ENCODE results near the gene CD247. TPM values are rescaled to one million over a fixed set of nuclear protein-coding genes. Genes with fewer than 3 reads are reported as not detected.

The CD247 gene
- total and polyA plus RNA-seq, 2 experiments from 2014 or later, result not detected

DNA sequence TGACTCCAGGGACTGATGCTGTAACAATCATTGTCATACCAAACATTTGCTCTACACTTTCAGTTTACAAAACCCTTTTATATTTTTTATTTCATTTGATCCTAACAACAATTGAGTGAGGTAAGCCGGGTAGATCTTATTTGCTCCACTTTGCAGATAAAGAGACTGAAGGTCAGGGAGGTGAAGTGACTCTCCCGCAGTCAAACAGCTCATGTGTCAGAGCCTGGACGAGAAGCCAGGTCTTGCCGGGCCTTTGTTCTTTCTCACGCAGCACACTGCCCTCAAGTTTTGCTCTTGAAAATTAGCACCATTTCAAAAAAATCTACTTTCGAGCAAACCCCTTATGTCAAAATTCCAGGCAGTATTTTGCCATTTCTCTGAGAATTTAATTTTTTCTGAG is 65.2 kb downstream of the CD247 start:
- in situ Hi-C loops (cut with MboI), result no loop called here
- no peak overlapping the region for H3K9ac ChIP-seq
- peaks cover 19% of the 10 kb centered on the region for H3K27me3 ChIP-seq (replicated peaks; ENCODE audit: insufficient read depth)
- no peak overlapping the region for H3K27ac ChIP-seq
- no peak overlapping the region for H3K4me2 ChIP-seq (ENCODE audit: unreplicated experiment)
- WGBS, 2 experiments (ENCODE audit: low coverage in 1 of 2, low lambda C conversion rate in 2 of 2, missing lambda C conversion rate in 2 of 2), result 48 to 59% methylated on average over 6 of the region's 6 CpGs
- no peaks in the 10 kb centered on the region for H3K9me2 ChIP-seq (ENCODE audit: insufficient read depth)
- H3K4me3 ChIP-seq, result no peak overlapping the region
- TF ChIP-seq EZH2 (IDR thresholded peaks at IDR 0.05; ENCODE audit: insufficient read depth, poor library complexity, severe bottlenecking) (no peak), EZH2phosphoT487 (IDR thresholded peaks at IDR 0.05; ENCODE audit: insufficient read depth, low read depth) (no peak)
- no peaks in the 10 kb centered on the region for H3K79me2 ChIP-seq (ENCODE audit: insufficient read depth)
- H3K4me1 ChIP-seq (ENCODE audit: insufficient read depth), result no peaks in the 10 kb centered on the region
- H3F3A ChIP-seq (ENCODE audit: insufficient read depth), result no peaks in the 10 kb centered on the region
- H3K9me3 ChIP-seq (ENCODE audit: low read depth), result no peaks in the 10 kb centered on the region
- no peaks in the 10 kb centered on the region for H3K36me3 ChIP-seq (ENCODE audit: low read depth)
- H4K20me1 ChIP-seq (ENCODE audit: insufficient read depth), result no peaks in the 10 kb centered on the region
- DNase-seq, result no peak
- H2AFZ ChIP-seq, result no peak overlapping the region

GRCh38 chr1:167452483-167452882 is 65.8 kb downstream of the CD247 start:
- WGBS, 2 experiments (ENCODE audit: low coverage in 1 of 2, low lambda C conversion rate in 2 of 2, missing lambda C conversion rate in 2 of 2), result 62 to 64% methylated on average over 8 of the region's 8 CpGs
- Histone ChIP-seq H3K79me2 (ENCODE audit: insufficient read depth) (no peaks in the 10 kb centered on the region), H3K4me3 (no peak overlapping the region), H3K9ac (no peak overlapping the region), H3K4me2 (ENCODE audit: unreplicated experiment) (no peak overlapping the region), H4K20me1 (ENCODE audit: insufficient read depth) (no peaks in the 10 kb centered on the region), H3F3A (ENCODE audit: insufficient read depth) (no peaks in the 10 kb centered on the region), H3K27me3 (replicated peaks; ENCODE audit: insufficient read depth) (peaks cover 19% of the 10 kb centered on the region), H3K9me3 (ENCODE audit: low read depth) (no peaks in the 10 kb centered on the region), H3K9me2 (ENCODE audit: insufficient read depth) (no peaks in the 10 kb centered on the region), H3K36me3 (ENCODE audit: low read depth) (no peaks in the 10 kb centered on the region), H3K4me1 (ENCODE audit: insufficient read depth) (no peaks in the 10 kb centered on the region), H3K27ac (no peak overlapping the region), H2AFZ (no peak overlapping the region)
- TF ChIP-seq EZH2 (IDR thresholded peaks at IDR 0.05; ENCODE audit: insufficient read depth, poor library complexity, severe bottlenecking) (no peak), EZH2phosphoT487 (IDR thresholded peaks at IDR 0.05; ENCODE audit: insufficient read depth, low read depth) (no peak)
- DNase-seq, result no peak
- in situ Hi-C loops (cut with MboI), result no loop called here

- no peak overlapping the region for H3K27ac ChIP-seq
- H3K9me2 ChIP-seq (ENCODE audit: insufficient read depth), result no peaks in the 10 kb centered on the region
- H3K4me2 ChIP-seq (ENCODE audit: unreplicated experiment), result no peak overlapping the region
- no peaks in the 10 kb centered on the region for H3F3A ChIP-seq (ENCODE audit: insufficient read depth)
- 66 to 77% methylated on average over 5 of the region's 5 CpGs for WGBS, 2 experiments (ENCODE audit: low coverage in 1 of 2, low lambda C conversion rate in 2 of 2, missing lambda C conversion rate in 2 of 2)
- H3K4me3 ChIP-seq, result no peak overlapping the region
- H3K4me1 ChIP-seq (ENCODE audit: insufficient read depth), result no peaks in the 10 kb centered on the region
- H3K79me2 ChIP-seq (ENCODE audit: insufficient read depth), result no peaks in the 10 kb centered on the region
- H3K27me3 ChIP-seq (replicated peaks; ENCODE audit: insufficient read depth), result peaks cover 7% of the 10 kb centered on the region; the same call in 1 of the 2 replicates
- no peaks in the 10 kb centered on the region for H3K36me3 ChIP-seq (ENCODE audit: low read depth)
- no peak overlapping the region for H2AFZ ChIP-seq
- H3K9me3 ChIP-seq (ENCODE audit: low read depth), result no peaks in the 10 kb centered on the region
- in situ Hi-C loops (cut with MboI), result no loop called here
- DNase-seq, result no peak
- no peaks in the 10 kb centered on the region for H4K20me1 ChIP-seq (ENCODE audit: insufficient read depth)
- TF ChIP-seq EZH2 (IDR thresholded peaks at IDR 0.05; ENCODE audit: insufficient read depth, poor library complexity, severe bottlenecking), result no peak
- TF ChIP-seq EZH2phosphoT487 (IDR thresholded peaks at IDR 0.05; ENCODE audit: insufficient read depth, low read depth), result no peak
- H3K9ac ChIP-seq, result no peak overlapping the region
These were observed 67.5 kb downstream of the CD247 start for GRCh38 chr1:167450843-167451242.

DNA sequence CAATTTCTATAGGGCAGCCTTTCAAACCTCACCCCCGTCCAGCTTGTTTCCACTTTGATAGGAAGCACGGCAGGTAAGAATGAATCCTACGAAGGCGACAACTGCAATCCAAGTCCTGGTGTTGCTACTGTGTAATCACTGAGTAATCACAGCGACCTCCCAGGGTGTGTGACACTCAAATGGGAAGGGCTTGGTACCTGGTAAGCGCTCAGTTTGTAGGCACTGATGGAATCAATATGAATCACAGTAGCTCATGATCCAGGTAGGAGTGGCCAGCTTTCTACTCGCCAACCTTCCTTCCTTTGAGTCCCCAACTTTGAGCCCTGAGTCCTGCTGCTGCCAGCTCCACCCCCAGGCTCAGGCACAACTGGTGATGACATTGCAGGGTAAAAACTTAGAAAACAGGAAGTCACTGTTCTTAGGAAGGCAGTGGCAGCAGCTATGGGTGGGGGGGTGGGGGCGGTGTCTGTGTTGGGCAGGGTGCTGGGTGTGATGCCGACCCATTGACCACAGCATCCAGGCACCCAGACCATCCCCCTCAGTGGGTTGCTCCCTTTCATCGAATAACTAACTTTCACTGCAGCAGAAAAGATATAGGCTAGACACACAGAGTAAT is 70.7 kb downstream of the CD247 start:
- no peak overlapping the region for H2AFZ ChIP-seq
- H3K4me2 ChIP-seq (ENCODE audit: unreplicated experiment), result no peak overlapping the region
- 59 to 63% methylated on average over 10 of the region's 10 CpGs for WGBS, 2 experiments (ENCODE audit: low coverage in 1 of 2, low lambda C conversion rate in 2 of 2, missing lambda C conversion rate in 2 of 2)

More for the DNA sequence above, 70.7 kb downstream of the CD247 start:
- Histone ChIP-seq H3K79me2 (ENCODE audit: insufficient read depth) (no peaks in the 10 kb centered on the region), H3F3A (ENCODE audit: insufficient read depth) (no peaks in the 10 kb centered on the region), H3K9ac (no peak overlapping the region), H3K4me3 (no peak overlapping the region), H3K27ac (no peak overlapping the region), H3K4me1 (ENCODE audit: insufficient read depth) (no peaks in the 10 kb centered on the region), H3K27me3 (replicated peaks; ENCODE audit: insufficient read depth) (no peaks in the 10 kb centered on the region; the same call in 1 of the 2 replicates), H3K9me3 (ENCODE audit: low read depth) (no peaks in the 10 kb centered on the region), H4K20me1 (ENCODE audit: insufficient read depth) (no peaks in the 10 kb centered on the region), H3K36me3 (ENCODE audit: low read depth) (no peaks in the 10 kb centered on the region), H3K9me2 (ENCODE audit: insufficient read depth) (no peaks in the 10 kb centered on the region)
- TF ChIP-seq EZH2phosphoT487 (IDR thresholded peaks at IDR 0.05; ENCODE audit: insufficient read depth, low read depth) (no peak), EZH2 (IDR thresholded peaks at IDR 0.05; ENCODE audit: insufficient read depth, poor library complexity, severe bottlenecking) (no peak)
- in situ Hi-C loops (cut with MboI), result loop anchor here (10.0 kb wide), 2 partner anchors 183 to 383 kb away; no protein-coding TSS in a partner anchor
- DNase-seq, result no peak

Data from GM23248 (cell line).